CD1c-positive myeloid dendritic cell (primary cell): ENCODE measurements around the gene DDIT3.

Experiments used
- DNase-seq: peaks from one replicate; pipeline ENCODE4 v3.0.0-alpha.2; 2016; ENCODE audit errors: extremely low spot score

DDIT3 gene

GRCh38 chr12:57485695-57486094 is 34.6 kb downstream of the DDIT3 start:
- no peak for DNase-seq

- no peak for DNase-seq
Measured at GRCh38 chr12:57483466-57483865, 36.8 kb downstream of the DDIT3 start.

GRCh38 chr12:57481671-57482070 is 38.6 kb downstream of the DDIT3 start:
- DNase-seq = no peak

GRCh38 chr12:57479376-57480115 is 40.8 kb downstream of the DDIT3 start, which contains the start of gene ARHGAP9:
TSS of gene ARHGAP9 (minus strand) at chr12:57479866. CDS start at chr12:57479406, 460 bp downstream.
- peak; percentile 64 for DNase-seq

GRCh38 chr12:57479043-57479375 is 41.3 kb downstream of the DDIT3 start:
- no peak for DNase-seq

GRCh38 chr12:57477710-57478681 is 42.3 kb downstream of the DDIT3 start:
- peak; percentile 81 for DNase-seq

GRCh38 chr12:57476993-57477709 is 43.2 kb downstream of the DDIT3 start:
- DNase-seq = no peak

GRCh38 chr12:57476162-57476992 is 43.9 kb downstream of the DDIT3 start:
- DNase-seq = peak; percentile 69

- DNase-seq = no peak
Measured at GRCh38 chr12:57475271-57476161, 44.8 kb downstream of the DDIT3 start.

GRCh38 chr12:57474862-57475261 is 45.5 kb downstream of the DDIT3 start:
- DNase-seq = no peak

GRCh38 chr12:57474430-57474829 is 45.9 kb downstream of the DDIT3 start:
- no peak for DNase-seq

- DNase-seq = no peak
Measured at GRCh38 chr12:57473886-57474285, 46.4 kb downstream of the DDIT3 start.

GRCh38 chr12:57473392-57473791 is 46.9 kb downstream of the DDIT3 start:
- no peak for DNase-seq

- DNase-seq = no peak
Measured at GRCh38 chr12:57472391-57472790, 47.9 kb downstream of the DDIT3 start.

GRCh38 chr12:57471661-57472060 is 48.7 kb downstream of the DDIT3 start:
- DNase-seq = no peak

GRCh38 chr12:57470970-57471656 is 49.2 kb downstream of the DDIT3 start:
- DNase-seq = no peak

GRCh38 chr12:57470286-57470969 is 49.9 kb downstream of the DDIT3 start:
- DNase-seq = no peak

- no peak for DNase-seq
Measured at GRCh38 chr12:57469296-57470164, 50.8 kb downstream of the DDIT3 start.
